ENCODE measurements around the gene LMAN2L. TPM values are rescaled to one million over a fixed set of nuclear protein-coding genes. Genes with fewer than 3 reads are reported as not detected.

The LMAN2L gene
- polyA plus RNA-seq, 1 experiment = 29.6 TPM

- TF ChIP-seq CTCF (IDR thresholded peaks at IDR 0.05; ENCODE audit: insufficient read depth, low read depth, low read length) = no peak
These were observed 2.6 kb downstream of the LMAN2L start for GRCh38 chr2:96737251-96737650.

GRCh38 chr2:96734880-96735583 lies 4.8 kb downstream of the LMAN2L start:
- Histone ChIP-seq H3K36me3 (ENCODE audit: control insufficient read depth, insufficient read depth, low read length) (peaks cover 18% of the 10 kb centered on the region), H3K27me3 (ENCODE audit: control insufficient read depth, insufficient read depth, low read length) (no peaks in the 10 kb centered on the region), H3K4me3 (ENCODE audit: low read depth, low read length) (no peak overlapping the region)
- no peak for DNase-seq (ENCODE audit: low read depth)
- no peak for TF ChIP-seq CTCF (IDR thresholded peaks at IDR 0.05; ENCODE audit: insufficient read depth, low read depth, low read length)
- ChIA-PET POLR2A (interaction anchor here (0.6 kb wide), 1 partner anchor 98 kb away, joined by 3 read pairs; no protein-coding TSS in a partner anchor), CTCF (interaction anchor here (1.3 kb wide), 1 partner anchor 26 kb away, joined by 3 read pairs; no protein-coding TSS in a partner anchor)

More at GRCh38 chr2:96737251-96737650, 2.6 kb downstream of the LMAN2L start:
- ChIA-PET POLR2A (no interaction called here), CTCF (interaction anchor here (4.2 kb wide), 1 partner anchor 24 kb away, joined by 15 read pairs; the partner anchor contains the start of gene CNNM4)
- DNase-seq (ENCODE audit: low read depth) = no peak
- Histone ChIP-seq H3K4me3 (ENCODE audit: low read depth, low read length) (no peak overlapping the region), H3K27me3 (ENCODE audit: control insufficient read depth, insufficient read depth, low read length) (no peaks in the 10 kb centered on the region), H3K36me3 (ENCODE audit: control insufficient read depth, insufficient read depth, low read length) (peaks cover 12% of the 10 kb centered on the region)

- H3K36me3 ChIP-seq (ENCODE audit: control insufficient read depth, insufficient read depth, low read length) = peaks cover 18% of the 10 kb centered on the region
- ChIA-PET POLR2A (no interaction called here), CTCF (interaction anchor here (0.6 to 0.8 kb wide), 2 partner anchors 66 to 166 kb away, joined by 3 read pairs; no protein-coding TSS in a partner anchor)
- no peak overlapping the region for H3K4me3 ChIP-seq (ENCODE audit: low read depth, low read length)
- H3K27me3 ChIP-seq (ENCODE audit: control insufficient read depth, insufficient read depth, low read length) = no peaks in the 10 kb centered on the region
- TF ChIP-seq CTCF (IDR thresholded peaks at IDR 0.05; ENCODE audit: insufficient read depth, low read depth, low read length) = no peak
- no peak for DNase-seq (ENCODE audit: low read depth)
These were observed 5.9 kb downstream of the LMAN2L start for GRCh38 chr2:96733931-96734330.

- no peak for TF ChIP-seq CTCF (IDR thresholded peaks at IDR 0.05; ENCODE audit: insufficient read depth, low read depth, low read length)
- DNase-seq (ENCODE audit: low read depth) = no peak
- H3K36me3 ChIP-seq (ENCODE audit: control insufficient read depth, insufficient read depth, low read length) = peaks cover 14% of the 10 kb centered on the region
- ChIA-PET CTCF (no interaction called here), POLR2A (no interaction called here)
- H3K4me3 ChIP-seq (ENCODE audit: low read depth, low read length) = no peak overlapping the region
- H3K27me3 ChIP-seq (ENCODE audit: control insufficient read depth, insufficient read depth, low read length) = no peaks in the 10 kb centered on the region
These were observed 9.7 kb downstream of the LMAN2L start for GRCh38 chr2:96730212-96730611.

GRCh38 chr2:96729748-96730147 lies 10.1 kb downstream of the LMAN2L start:
- H3K36me3 ChIP-seq (ENCODE audit: control insufficient read depth, insufficient read depth, low read length) = peaks cover 14% of the 10 kb centered on the region
- POLR2A ChIA-PET = no interaction called here
- no peak overlapping the region for H3K4me3 ChIP-seq (ENCODE audit: low read depth, low read length)
- no peak for TF ChIP-seq CTCF (IDR thresholded peaks at IDR 0.05; ENCODE audit: insufficient read depth, low read depth, low read length)
- CTCF ChIA-PET = no interaction called here
- DNase-seq (ENCODE audit: low read depth) = no peak
- H3K27me3 ChIP-seq (ENCODE audit: control insufficient read depth, insufficient read depth, low read length) = no peaks in the 10 kb centered on the region

All from BJ (cell line).